K562 (cell line): ENCODE data around the gene MAPT. TPM values are rescaled to one million over a fixed set of nuclear protein-coding genes. Genes with fewer than 3 reads are reported as not detected.

Experiments
- BHLHE40 ChIP-seq: IDR thresholded peaks from 2 replicates; pipeline ENCODE4 v1.6.1; 2011; ENCODE audit warnings: low read length, improper control_type of control experiment
- CBX5 ChIP-seq: IDR thresholded peaks from 2 replicates; pipeline ENCODE4 v1.6.1; 2014; ENCODE audit warnings: low read depth, borderline replicate concordance
- DDX20 ChIP-seq: fragments of 450-650 bp; IDR thresholded peaks from 2 replicates; pipeline ENCODE4 v1.6.1; 2016; ENCODE audit warnings: missing genetic modification characterization, low read depth, mild to moderate bottlenecking, missing compliant biosample characterization, moderate library complexity
- E2F3 ChIP-seq: fragments of 250-450 bp; sonication (Bioruptor Pico); IDR thresholded peaks from 2 replicates; pipeline ENCODE4 v1.4.0; 2020; ENCODE audit warnings: mild to moderate bottlenecking
- ELF4 ChIP-seq: fragments of 450-650 bp; formaldehyde crosslinking; IDR thresholded peaks from 2 replicates; pipeline ENCODE4 v1.4.0; 2022; ENCODE audit warnings: missing genetic modification characterization
- GABPA ChIP-seq: fragments of 200-800 bp; sonication (Bioruptor generic); conservative IDR thresholded peaks from 2 replicates; pipeline ENCODE4 v1.6.1; 2016; ENCODE audit warnings: low read depth, missing genetic modification characterization, missing compliant biosample characterization
- KLF6 ChIP-seq: fragments of 250-450 bp; sonication (Bioruptor Pico); IDR thresholded peaks from 2 replicates; pipeline ENCODE4 v1.4.0; 2020; ENCODE audit warnings: mild to moderate bottlenecking, moderate library complexity, borderline replicate concordance
- NFYB ChIP-seq: IDR thresholded peaks from 2 replicates; pipeline ENCODE4 v1.6.1; 2011; ENCODE audit warnings: mild to moderate bottlenecking, moderate library complexity; ENCODE audit not compliant: insufficient read length; ENCODE audit errors: extremely low read depth
- NR4A1 ChIP-seq, 2 experiments: fragments of 250-450 bp in 1 of 2; fragments of 450-650 bp in 1 of 2; sonication (Bioruptor Pico) in 1 of 2; IDR thresholded peaks; 2 replicates each; pipeline versions ENCODE4 v1.4.0 to v1.6.1; 2016 to 2020; ENCODE audit warnings: mild to moderate bottlenecking in 2 of 2, missing compliant biosample characterization in 1 of 2, missing genetic modification characterization in 1 of 2, moderate library complexity in 1 of 2
- PTTG1 ChIP-seq: fragments of 450-650 bp; IDR thresholded peaks from 2 replicates; pipeline ENCODE4 v1.6.1; 2016; ENCODE audit warnings: low read depth, mild to moderate bottlenecking, missing genetic modification characterization, missing compliant biosample characterization
- SIN3B ChIP-seq: fragments of 450-650 bp; IDR thresholded peaks from 2 replicates; pipeline ENCODE4 v1.6.1; 2017; ENCODE audit warnings: low read depth, mild to moderate bottlenecking, moderate library complexity
- TFE3 ChIP-seq: fragments of 450-650 bp; formaldehyde crosslinking; IDR thresholded peaks from 2 replicates; pipeline ENCODE4 v1.4.0; 2020; ENCODE audit warnings: mild to moderate bottlenecking, mixed read lengths
- TSHZ1 ChIP-seq: fragments of 250-450 bp; sonication (Bioruptor Pico); IDR thresholded peaks from 2 replicates; pipeline ENCODE4 v1.4.0; 2020; ENCODE audit warnings: mild to moderate bottlenecking, moderate library complexity
- XRCC5 ChIP-seq: fragments of 200-400 bp; formaldehyde crosslinking; IDR thresholded peaks from 2 replicates; pipeline ENCODE4 v1.6.1; 2017; ENCODE audit warnings: low read depth, mild to moderate bottlenecking, low read length
- ZBED1 ChIP-seq: IDR thresholded peaks from 2 replicates; pipeline ENCODE4 v1.6.1; 2014
- ZNF589 ChIP-seq: fragments of 200-800 bp; sonication (Bioruptor generic); IDR thresholded peaks from 2 replicates; pipeline ENCODE4 v1.6.1; 2016; ENCODE audit warnings: low read depth, missing genetic modification characterization, missing compliant biosample characterization
- ZNF592 ChIP-seq: fragments of 450-650 bp; IDR thresholded peaks from 2 replicates; pipeline ENCODE4 v1.6.1; 2017; ENCODE audit warnings: antibody characterized with exemption, mild to moderate bottlenecking
- polyA plus RNA-seq, 8 experiments: library from polyadenylated mRNA; depleted of rRNA in 4 of 8; stranded (reverse) in 5 of 8; unstranded in 3 of 8; fragments of >200 nt; fragmentation: Nextera tagmentation in 2 of 8; fragmentation: Illumina TruSeq in 1 of 8; extraction: Ambion mirVana in 2 of 8; extraction: Trizol in 1 of 8; gene quantifications; 2 replicates each; pipeline versions ENCODE4 v1.2.1 to v1.2.3, GENCODE V29; 2011 to 2014; ENCODE audit warnings: inconsistent platforms in 1 of 8, missing spikeins in 1 of 8
- total RNA-seq, 7 experiments: library from RNA; depleted of rRNA in 6 of 7; stranded (reverse); fragments of >200 nt in 6 of 7; fragmentation: Illumina TruSeq in 2 of 7; extraction: Trizol in 2 of 7; gene quantifications; 2 replicates each; pipeline versions ENCODE4 v1.2.1 to v1.2.3, GENCODE V29; 2011 to 2021; ENCODE audit warnings: low replicate concordance in 1 of 7
- TF ChIP-seq, protein P1 (sequence below): fragments of 250-450 bp; sonication (Bioruptor Pico); IDR thresholded peaks from 2 replicates; pipeline ENCODE4 v1.5.1; 2021; ENCODE audit warnings: mild to moderate bottlenecking

MAPT gene
- total and polyA plus RNA-seq, 9 of the 15 experiments (the other 6 are each of a cell fraction or from before 2014, with no cell fraction given), result 0.04 to 1.1 (median 0.36) TPM

DNA sequence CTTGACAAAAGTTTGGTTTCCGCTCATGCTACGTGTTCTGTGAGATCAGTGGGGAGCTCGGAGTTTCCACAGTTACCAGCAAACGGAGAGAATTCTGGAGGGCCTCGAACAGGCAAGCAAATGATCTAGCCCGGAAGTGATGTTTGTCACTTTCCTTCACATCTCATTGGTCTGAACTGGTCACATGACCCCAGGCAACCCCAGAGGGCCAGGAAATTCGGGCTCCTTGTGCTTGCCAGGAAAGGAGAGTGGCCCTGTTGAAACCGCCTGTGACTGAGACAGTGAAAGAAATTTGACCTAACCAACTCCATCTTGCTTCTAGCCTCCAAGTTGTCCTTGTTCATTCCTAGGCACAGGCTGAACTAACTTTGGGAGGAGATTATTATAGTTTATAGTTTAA, 26.7 kb upstream of the MAPT start (continued):
- TF ChIP-seq DDX20 (tag) (peak; percentile 72; the same call in 1 of the 2 replicates), NR4A1 (CRISPR knock-in tag; IDR thresholded peaks at IDR 0.05) (no peak), NR4A1 (tag; IDR thresholded peaks at IDR 0.05) (peak; percentile 82), XRCC5 (no peak), BHLHE40 (no peak), SIN3B (no peak), TFE3 (CRISPR knock-in tag) (peak; percentile 91), E2F3 (CRISPR knock-in tag) (peak; percentile 26; the same call in 1 of the 2 replicates), PTTG1 (tag) (peak; percentile 78), ZNF589 (CRISPR knock-in tag) (peak; percentile 58; the same call in 1 of the 2 replicates), CBX5 (no peak), NFYB (peak; percentile 90), GABPA (tag) (peak; percentile 57), KLF6 (peak; percentile 71; the same call in 1 of the 2 replicates), ZBED1 (no peak), ZNF592 (peak; percentile 65; the same call in 1 of the 2 replicates), TSHZ1 (CRISPR knock-in tag) (0 out of 2 replicates have a peak, but pooled peaks have one; percentile 30), ELF4 (CRISPR knock-in tag) (no peak)
- TF ChIP-seq, protein P1, sequence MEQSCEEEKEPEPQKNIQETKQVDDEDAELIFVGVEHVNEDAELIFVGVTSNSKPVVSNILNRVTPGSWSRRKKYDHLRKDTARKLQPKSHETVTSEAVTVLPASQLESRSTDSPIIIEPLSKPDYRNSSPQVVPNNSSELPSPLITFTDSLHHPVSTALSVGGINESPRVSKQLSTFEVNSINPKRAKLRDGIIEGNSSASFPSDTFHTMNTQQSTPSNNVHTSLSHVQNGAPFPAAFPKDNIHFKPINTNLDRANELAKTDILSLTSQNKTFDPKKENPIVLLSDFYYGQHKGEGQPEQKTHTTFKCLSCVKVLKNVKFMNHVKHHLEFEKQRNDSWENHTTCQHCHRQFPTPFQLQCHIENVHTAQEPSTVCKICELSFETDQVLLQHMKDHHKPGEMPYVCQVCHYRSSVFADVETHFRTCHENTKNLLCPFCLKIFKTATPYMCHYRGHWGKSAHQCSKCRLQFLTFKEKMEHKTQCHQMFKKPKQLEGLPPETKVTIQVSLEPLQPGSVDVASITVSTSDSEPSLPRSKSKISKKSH (CRISPR knock-in tag), result no peak
